Natural killer cell (primary cell): ENCODE measurements around the gene SRSF7. TPM values are rescaled to one million over a fixed set of nuclear protein-coding genes. Genes with fewer than 3 reads are reported as not detected.

Experiments used
- ATAC-seq, 3 donors: fragments of 150-1000 bp in 2 of 3; fragments of 200-7000 bp in 1 of 3; cut with Tn5 transposase; 1 replicate in 1 of 3; 2 replicates in 2 of 3; pipeline ENCODE4 v1.10.0; 2021; ENCODE audit warnings: mild to moderate bottlenecking in 2 of 3, moderate library complexity in 2 of 3
- DNase-seq, 2 donors: peaks; one replicate each; pipeline versions ENCODE4 v3.0.0 to v3.0.0-alpha.2; 2013 to 2021; ENCODE audit warnings: mixed read lengths in 1 of 2
- H3K27ac ChIP-seq: one replicate; pipeline ENCODE4 v1.5.1; 2013; ENCODE audit warnings: mild to moderate bottlenecking, low read length
- H3K27me3 ChIP-seq: one replicate; pipeline ENCODE4 v1.6.1; 2013; ENCODE audit warnings: low read length; ENCODE audit not compliant: control insufficient read depth, insufficient read depth
- H3K36me3 ChIP-seq: one replicate; pipeline ENCODE4 v1.6.1; 2013; ENCODE audit warnings: low read length; ENCODE audit not compliant: control insufficient read depth, insufficient read depth
- H3K4me1 ChIP-seq: one replicate; pipeline ENCODE4 v1.6.1; 2013; ENCODE audit warnings: low read length; ENCODE audit not compliant: control insufficient read depth, insufficient read depth
- H3K4me3 ChIP-seq: one replicate; pipeline ENCODE4 v1.5.1; 2013; ENCODE audit warnings: low read length
- H3K9me3 ChIP-seq: one replicate; pipeline ENCODE4 v1.6.1; 2013; ENCODE audit warnings: low read length; ENCODE audit not compliant: control insufficient read depth, insufficient read depth
- H3K27ac Mint-ChIP-seq, 2 donors: one replicate each; pipeline ENCODE4 v1.8.0; 2022; ENCODE audit warnings: mild to moderate bottlenecking in 2 of 2, mixed read lengths in 2 of 2, moderate library complexity in 1 of 2
- H3K27me3 Mint-ChIP-seq, 2 donors: one replicate each; pipeline ENCODE4 v1.8.0; 2022; ENCODE audit warnings: low read depth in 2 of 2, mixed read lengths in 2 of 2
- H3K36me3 Mint-ChIP-seq: one replicate; pipeline ENCODE4 v1.8.0; 2022; ENCODE audit warnings: mixed read lengths
- H3K4me1 Mint-ChIP-seq, 2 donors: one replicate each; pipeline ENCODE4 v1.8.0; 2022; ENCODE audit warnings: mixed read lengths in 2 of 2
- H3K4me3 Mint-ChIP-seq: one replicate; pipeline ENCODE4 v1.8.0; 2022; ENCODE audit warnings: mild to moderate bottlenecking, moderate library complexity, mixed read lengths
- H3K9me3 Mint-ChIP-seq, 2 donors: one replicate each; pipeline ENCODE4 v1.8.0; 2022; ENCODE audit warnings: mixed read lengths in 2 of 2
- CTCF ChIP-seq: fragments of 200-600 bp; IDR thresholded peaks from one replicate; pipeline ENCODE4 v1.8.0; 2022; ENCODE audit warnings: antibody characterized with exemption
- WGBS: methylation state at CpG from one replicate; pipeline ENCODE4 v1.1.7; 2013; ENCODE audit warnings: missing lambda C conversion rate; ENCODE audit not compliant: insufficient coverage; 5-methylcytosine and 5-hydroxymethylcytosine counted together
- intact Hi-C: fragments of 100-400 bp; cut with micrococcal nuclease; formaldehyde crosslinking; loops from one replicate; pipeline ENCODE4 v1.14.2; 2022
- total RNA-seq, 4 donors: library from RNA; stranded (reverse); fragments of 120-200 nt in 1 of 4; gene quantifications; one replicate each; pipeline versions ENCODE4 v1.2.3 to v1.2.4, GENCODE V29; 2013 to 2022

SRSF7 gene
- total RNA-seq, 3 donors from 2014 or later (not counting 1 experiment from before 2014, with no cell fraction given) = 323 to 538 (median 359) TPM

GRCh38 chr2:38778687-38779082 is 27.5 kb upstream of the SRSF7 start:
- intact Hi-C loops = loop anchor here (1.0 kb wide), 1 partner anchor 27 kb away; the partner anchor contains the start of gene SRSF7
- H3K4me3 ChIP-seq = peak overlapping the region; percentile 55
- 22% methylated on average over 6 of the region's 8 CpGs for WGBS

GRCh38 chr2:38776531-38776930 is 25.4 kb upstream of the SRSF7 start:
- Mint-ChIP-seq H3K4me1 (peaks cover 12% of the 10 kb centered on the region in 2 donors), H3K27me3 (peaks cover 22 to 23% of the 10 kb centered on the region in 2 donors), H3K4me3 (peak overlapping the region; percentile 57), H3K27ac (no peak overlapping the region), H3K36me3 (no peaks in the 10 kb centered on the region), H3K9me3 (no peaks in the 10 kb centered on the region)
- DNase-seq (no peak), ATAC-seq (no peak)
- Histone ChIP-seq H3K36me3 (peaks cover 7% of the 10 kb centered on the region), H3K27ac (no peak overlapping the region), H3K4me3 (no peak overlapping the region), H3K27me3 (no peaks in the 10 kb centered on the region), H3K4me1 (peaks cover 12% of the 10 kb centered on the region), H3K9me3 (no peaks in the 10 kb centered on the region)
- WGBS = 93% methylated on average over 13 of the region's 13 CpGs
- intact Hi-C loops = no loop called here
- TF ChIP-seq CTCF = no peak

More at GRCh38 chr2:38778687-38779082, 27.5 kb upstream of the SRSF7 start:
- no peak for TF ChIP-seq CTCF
- peak overlapping the region; percentile 94 to 95 for H3K27ac Mint-ChIP-seq
- H3K27me3 Mint-ChIP-seq = peaks cover 22 to 23% of the 10 kb centered on the region in 2 donors
- H3K4me1 Mint-ChIP-seq = peaks cover 12% of the 10 kb centered on the region in 2 donors
- H3K36me3 Mint-ChIP-seq = no peaks in the 10 kb centered on the region
- Histone ChIP-seq H3K9me3 (no peaks in the 10 kb centered on the region), H3K36me3 (peaks cover 15% of the 10 kb centered on the region), H3K27me3 (no peaks in the 10 kb centered on the region), H3K4me1 (peaks cover 12% of the 10 kb centered on the region), H3K27ac (peak overlapping the region; percentile 61)
- H3K9me3 Mint-ChIP-seq = no peaks in the 10 kb centered on the region
- ATAC-seq (no peak), DNase-seq (no peak)
- H3K4me3 Mint-ChIP-seq = peak overlapping the region; percentile 99

- ATAC-seq = no peak
Measured at GRCh38 chr2:38775921-38776225, 24.7 kb upstream of the SRSF7 start.

More at GRCh38 chr2:38775921-38776225, 24.7 kb upstream of the SRSF7 start:
- no peak for TF ChIP-seq CTCF
- Histone ChIP-seq H3K9me3 (no peaks in the 10 kb centered on the region), H3K36me3 (peaks cover 2% of the 10 kb centered on the region), H3K27ac (no peak overlapping the region), H3K4me1 (peaks cover 12% of the 10 kb centered on the region), H3K4me3 (no peak overlapping the region), H3K27me3 (no peaks in the 10 kb centered on the region)
- Mint-ChIP-seq H3K36me3 (no peaks in the 10 kb centered on the region), H3K9me3 (no peaks in the 10 kb centered on the region), H3K4me3 (peak overlapping the region; percentile 57), H3K4me1 (peaks cover 12% of the 10 kb centered on the region in 2 donors), H3K27ac (no peak overlapping the region), H3K27me3 (peaks cover 22 to 23% of the 10 kb centered on the region in 2 donors)
- WGBS = 100% methylated on average over 3 of the region's 7 CpGs
- DNase-seq = no peak
- intact Hi-C loops = no loop called here
